ENCODE measurements around the gene NOD1.

- TF ChIP-seq EZH2 (IDR thresholded peaks at IDR 0.05; ENCODE audit: insufficient read depth, poor library complexity, severe bottlenecking) (no peak), EZH2phosphoT487 (IDR thresholded peaks at IDR 0.05; ENCODE audit: insufficient read depth, low read depth) (no peak)
Measured at GRCh38 chr7:30519122-30519521, 40.5 kb upstream of the NOD1 start.

All from GM23248 (cell line).